Prostate gland (tissue), 2 donors: ENCODE measurements around the gene FAM53A. TPM values are rescaled to one million over a fixed set of nuclear protein-coding genes. Genes with fewer than 3 reads are reported as not detected.

Experiments
- DNase-seq: peaks from one replicate; pipeline ENCODE4 v3.0.0-alpha.2; 2019; ENCODE audit warnings: low spot score
- H3K27ac ChIP-seq, 2 donors: fragments of 200-600 bp; sonication (generic); 2 replicates each; pipeline ENCODE4 v1.5.1; 2017 to 2019
- H3K27me3 ChIP-seq: fragments of 200-600 bp; sonication (generic); replicated peaks from 2 replicates; pipeline ENCODE4 v1.5.1; 2019; ENCODE audit not compliant: insufficient read depth
- H3K36me3 ChIP-seq, 2 donors: fragments of 200-600 bp; sonication (generic); 1 replicate in 1 of 2; 2 replicates in 1 of 2; pipeline versions ENCODE4 v1.5.1 to v1.8.1; 2017 to 2019
- H3K4me1 ChIP-seq: fragments of 200-600 bp; sonication (generic); replicated peaks from 2 replicates; pipeline ENCODE4 v1.5.1; 2019
- H3K4me3 ChIP-seq, 2 donors: fragments of 200-600 bp; sonication (generic); 2 replicates each; pipeline ENCODE4 v1.5.1; 2017 to 2019
- H3K9me3 ChIP-seq: fragments of 200-600 bp; sonication (generic); 2 replicates; pipeline ENCODE4 v1.5.1; 2017
- CTCF ChIP-seq, 4 experiments: fragments of 200-600 bp in 2 of 4; fragments of 450-650 bp in 2 of 4; sonication (generic) in 2 of 4; IDR thresholded peaks; 1 replicate in 3 of 4; 2 replicates in 1 of 4; pipeline ENCODE4 v1.5.1; 2016 to 2019; ENCODE audit warnings: antibody characterized with exemption in 4 of 4, mild to moderate bottlenecking in 2 of 4, moderate library complexity in 2 of 4
- POLR2A ChIP-seq: fragments of 450-650 bp; IDR thresholded peaks from one replicate; pipeline ENCODE4 v1.6.1; 2016; ENCODE audit warnings: antibody characterized with exemption, mild to moderate bottlenecking
- POLR2AphosphoS5 ChIP-seq: sonication (generic); formaldehyde crosslinking; IDR thresholded peaks from one replicate; pipeline ENCODE4 v1.6.1; 2017; ENCODE audit warnings: antibody characterized with exemption
- WGBS: methylation state at CpG from one replicate; pipeline ENCODE4 v1.1.5; 2018; 5-methylcytosine and 5-hydroxymethylcytosine counted together
- intact Hi-C: fragments of 100-400 bp; cut with DNase I; formaldehyde crosslinking; loops from one replicate; pipeline ENCODE4 v1.14.2; 2022
- total RNA-seq, 2 donors: library from RNA; depleted of rRNA; stranded (reverse); fragments of >200 nt; gene quantifications; one replicate each; pipeline ENCODE4 v1.1.0, GENCODE V29; 2016

The FAM53A gene
- total RNA-seq, 2 donors from 2014 or later: 2.3 to 16.8 TPM

DNA sequence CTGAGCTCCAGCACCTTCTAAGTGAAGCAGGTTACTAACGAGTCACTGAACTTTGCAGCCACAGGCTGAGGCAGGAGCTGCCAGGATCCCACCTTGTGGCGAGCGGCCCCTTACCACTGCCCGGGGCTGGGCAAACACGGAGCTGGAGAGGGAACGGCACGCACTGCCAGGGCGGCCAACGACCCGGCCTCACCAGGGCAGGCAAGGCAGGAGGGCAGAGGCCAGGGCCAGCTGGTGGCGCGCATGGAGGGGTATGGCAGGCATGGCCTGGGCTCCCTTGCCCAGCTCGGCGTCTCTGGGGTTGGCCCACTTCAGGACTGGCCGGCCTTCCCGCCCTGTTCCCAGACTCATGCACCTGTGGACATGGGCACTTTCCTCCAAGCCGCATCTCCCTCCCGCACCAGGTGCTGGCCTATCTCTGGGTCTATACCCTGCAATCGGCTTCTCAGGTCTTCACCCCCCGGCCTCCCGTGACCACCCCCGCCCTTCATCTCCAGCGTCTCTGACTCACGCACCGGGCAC, 64.9 kb downstream of the FAM53A start:
- intact Hi-C loops: no loop called here
- TF ChIP-seq CTCF (IDR thresholded peaks at IDR 0.05) (no peak), POLR2AphosphoS5 (no peak), POLR2A (no peak)
- 90% methylated on average over 23 of the region's 25 CpGs for WGBS
- Histone ChIP-seq H3K27me3 (no peaks in the 10 kb centered on the region), H3K27ac (no peak overlapping the region), H3K4me3 (no peak overlapping the region), H3K36me3 (no peaks in the 10 kb centered on the region), H3K9me3 (no peaks in the 10 kb centered on the region), H3K4me1 (no peaks in the 10 kb centered on the region)
- DNase-seq: no peak

- no peak for DNase-seq
- TF ChIP-seq POLR2A (no peak), CTCF (IDR thresholded peaks at IDR 0.05) (no peak), POLR2AphosphoS5 (no peak)
- Histone ChIP-seq H3K27me3 (no peaks in the 10 kb centered on the region), H3K36me3 (no peaks in the 10 kb centered on the region), H3K27ac (no peak overlapping the region), H3K9me3 (no peaks in the 10 kb centered on the region), H3K4me1 (no peaks in the 10 kb centered on the region), H3K4me3 (no peak overlapping the region)
- intact Hi-C loops: no loop called here
- 92% methylated on average over 12 of the region's 12 CpGs for WGBS
These were observed 65.7 kb downstream of the FAM53A start for GRCh38 chr4:1618438-1618837.

GRCh38 chr4:1616557-1616930, 67.6 kb downstream of the FAM53A start:
- Histone ChIP-seq H3K27ac (no peak overlapping the region), H3K36me3 (no peaks in the 10 kb centered on the region), H3K9me3 (no peaks in the 10 kb centered on the region), H3K27me3 (no peaks in the 10 kb centered on the region), H3K4me3 (no peak overlapping the region), H3K4me1 (no peaks in the 10 kb centered on the region)
- intact Hi-C loops: no loop called here
- 73% methylated on average over 6 of the region's 6 CpGs for WGBS
- no peak for TF ChIP-seq POLR2A
- no peak for TF ChIP-seq CTCF (IDR thresholded peaks at IDR 0.05)
- TF ChIP-seq POLR2AphosphoS5: no peak
- DNase-seq: no peak

DNA sequence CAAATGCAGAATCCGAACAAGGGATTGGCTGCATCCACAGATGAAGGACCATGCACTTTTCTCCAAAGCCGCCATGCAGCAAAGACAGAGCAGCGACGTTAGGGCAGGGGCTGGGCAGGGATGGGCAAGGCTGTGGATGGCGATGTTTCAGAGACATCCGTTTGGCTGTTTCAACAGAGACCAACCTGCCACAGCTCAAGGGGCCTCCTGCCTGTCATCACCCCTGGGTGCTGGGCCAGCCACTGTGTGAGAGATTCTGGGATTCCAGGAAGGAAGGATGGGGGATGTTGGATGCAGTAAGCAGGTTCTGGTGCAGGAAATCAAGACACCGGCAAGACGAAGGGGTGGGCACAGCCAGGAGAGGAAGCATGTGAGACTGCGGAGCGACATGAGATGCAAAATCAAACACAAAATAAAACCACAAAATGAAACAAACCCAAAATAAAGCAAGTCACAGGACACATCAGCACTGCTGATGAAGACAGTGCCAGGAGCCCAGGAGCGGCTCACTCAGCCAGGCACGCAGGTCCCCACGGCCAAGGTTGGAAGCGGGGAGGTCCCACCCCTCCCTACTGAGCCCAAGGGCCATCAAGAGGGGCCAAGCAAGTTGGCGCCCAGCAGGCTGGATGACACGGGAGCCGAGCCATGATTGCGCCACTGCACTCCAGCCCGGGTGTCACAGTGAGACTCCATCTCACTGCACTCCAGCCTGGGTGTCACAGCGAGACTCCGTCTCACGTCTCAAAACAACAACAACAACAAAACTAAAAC, 68.1 kb downstream of the FAM53A start:
- DNase-seq: no peak
- no peak for TF ChIP-seq POLR2A
- H3K4me1 ChIP-seq: no peaks in the 10 kb centered on the region
- H3K36me3 ChIP-seq: no peaks in the 10 kb centered on the region
- no peaks in the 10 kb centered on the region for H3K9me3 ChIP-seq
- H3K4me3 ChIP-seq: no peak overlapping the region
- H3K27me3 ChIP-seq: no peaks in the 10 kb centered on the region
- WGBS: 78% methylated on average over 22 of the region's 22 CpGs
- no peak overlapping the region for H3K27ac ChIP-seq
- intact Hi-C loops: no loop called here

GRCh38 chr4:1614854-1615595, 69.1 kb downstream of the FAM53A start:
- TF ChIP-seq CTCF (IDR thresholded peaks at IDR 0.05) (no peak), POLR2A (no peak), POLR2AphosphoS5 (no peak)
- H3K27ac ChIP-seq: no peak overlapping the region
- no peak overlapping the region for H3K4me3 ChIP-seq
- no peak for DNase-seq
- no peaks in the 10 kb centered on the region for H3K27me3 ChIP-seq
- no peaks in the 10 kb centered on the region for H3K4me1 ChIP-seq
- H3K36me3 ChIP-seq: no peaks in the 10 kb centered on the region
- WGBS: 68% methylated on average over 37 of the region's 37 CpGs
- intact Hi-C loops: no loop called here
- no peaks in the 10 kb centered on the region for H3K9me3 ChIP-seq
